ENCODE measurements around the gene IL22RA1.

Gene IL22RA1

GRCh38 chr1:24075590-24075854, 67.4 kb downstream of the IL22RA1 start:
- FAIRE-seq (no peak), DNase-seq (ENCODE audit: insufficient read length, low spot score) (no peak)
- TF ChIP-seq CTCF (IDR thresholded peaks at IDR 0.05; ENCODE audit: insufficient read depth, missing control alignments): no peak

- FAIRE-seq: no peak
Observed at GRCh38 chr1:24074817-24075589, 67.9 kb downstream of the IL22RA1 start.

GRCh38 chr1:24074196-24074595, 68.7 kb downstream of the IL22RA1 start:
- TF ChIP-seq CTCF (IDR thresholded peaks at IDR 0.05; ENCODE audit: insufficient read depth, missing control alignments): no peak
- FAIRE-seq: no peak
- no peak for DNase-seq (ENCODE audit: insufficient read length, low spot score)

More at GRCh38 chr1:24074817-24075589, 67.9 kb downstream of the IL22RA1 start:
- DNase-seq (ENCODE audit: insufficient read length, low spot score): no peak
- TF ChIP-seq CTCF (IDR thresholded peaks at IDR 0.05; ENCODE audit: insufficient read depth, missing control alignments): no peak

- no peak for DNase-seq (ENCODE audit: insufficient read length, low spot score)
- TF ChIP-seq CTCF (IDR thresholded peaks at IDR 0.05; ENCODE audit: insufficient read depth, missing control alignments): no peak
- FAIRE-seq: no peak
Observed at GRCh38 chr1:24071941-24072340, 71.0 kb downstream of the IL22RA1 start.

GRCh38 chr1:24070821-24071393, 72.0 kb downstream of the IL22RA1 start:
- TF ChIP-seq CTCF (IDR thresholded peaks at IDR 0.05; ENCODE audit: insufficient read depth, missing control alignments): peak; percentile 93
- FAIRE-seq: no peak
- DNase-seq (ENCODE audit: insufficient read length, low spot score): peak; percentile 43

- no peak for DNase-seq (ENCODE audit: insufficient read length, low spot score)
- TF ChIP-seq CTCF (IDR thresholded peaks at IDR 0.05; ENCODE audit: insufficient read depth, missing control alignments): no peak
- no peak for FAIRE-seq
Observed at GRCh38 chr1:24069817-24070216, 73.1 kb downstream of the IL22RA1 start.

Data from D721Med (cell line).